Caco-2 (cell line): ENCODE data around the gene SLC28A3. TPM values are rescaled to one million over a fixed set of nuclear protein-coding genes. Genes with fewer than 3 reads are reported as not detected.

ENCODE experiments used
- BruUV-seq: library from RNA; stranded (reverse); fragments of 400-500 nt; replicated peaks from 2 replicates; lab custom pipeline; 2021; lab: Mats Ljungman, UMichigan
- CTCF ChIA-PET: fragments of 300-600 bp; sonication (Branson Sonifier 250); formaldehyde crosslinking; loops from one replicate; lab custom pipeline; 2022; ENCODE audit warnings: antibody characterized with exemption; lab: Charles Lee
- POLR2A ChIA-PET: fragments of 300-600 bp; sonication (Branson Sonifier 250); formaldehyde crosslinking; loops from one replicate; lab custom pipeline; 2022; ENCODE audit warnings: antibody characterized with exemption; lab: Charles Lee
- DNase-seq, 2 experiments: peaks; one replicate each; pipeline versions ENCODE4 v3.0.0 to v3.0.0-alpha.2; 2020 to 2022
- H3K27me3 ChIP-seq: replicated peaks from 2 replicates; pipeline ENCODE4 v1.6.0; 2011; ENCODE audit warnings: low read length; ENCODE audit not compliant: control insufficient read depth, insufficient read depth
- H3K36me3 ChIP-seq: 2 replicates; pipeline ENCODE4 v1.5.1; 2011; ENCODE audit warnings: low read length; ENCODE audit not compliant: control insufficient read depth, insufficient read depth
- H3K4me1 ChIP-seq: fragments of 250-450 bp; sonication (Bioruptor Pico); 2 replicates; pipeline ENCODE4 v1.5.1; 2020; ENCODE audit warnings: mild to moderate bottlenecking
- H3K4me3 ChIP-seq: 2 replicates; pipeline ENCODE4 v1.5.1; 2011; ENCODE audit warnings: low read depth, mild to moderate bottlenecking, control low read depth, low read length
- H3K9me3 ChIP-seq: fragments of 250-450 bp; sonication (Bioruptor Pico); 2 replicates; pipeline ENCODE4 v1.5.1; 2020; ENCODE audit warnings: mild to moderate bottlenecking, moderate library complexity
- H3K27ac Mint-ChIP-seq: one replicate; pipeline ENCODE4 v1.8.0; 2022; ENCODE audit warnings: mixed read lengths; ENCODE audit not compliant: unreplicated experiment
- H3K27me3 Mint-ChIP-seq: one replicate; pipeline ENCODE4 v1.8.0; 2022; ENCODE audit warnings: mixed read lengths; ENCODE audit not compliant: insufficient read depth, unreplicated experiment
- H3K36me3 Mint-ChIP-seq: one replicate; pipeline ENCODE4 v1.8.0; 2022; ENCODE audit warnings: mild to moderate bottlenecking, mixed read lengths; ENCODE audit not compliant: insufficient read depth, unreplicated experiment
- H3K4me1 Mint-ChIP-seq: one replicate; pipeline ENCODE4 v1.8.0; 2022; ENCODE audit warnings: low read depth, mixed read lengths; ENCODE audit not compliant: unreplicated experiment
- H3K4me3 Mint-ChIP-seq: one replicate; pipeline ENCODE4 v1.8.0; 2022; ENCODE audit warnings: mild to moderate bottlenecking, moderate library complexity, mixed read lengths; ENCODE audit not compliant: unreplicated experiment
- H3K9me3 Mint-ChIP-seq: one replicate; pipeline ENCODE4 v1.8.0; 2022; ENCODE audit warnings: mixed read lengths; ENCODE audit not compliant: unreplicated experiment
- CTCF ChIP-seq, 2 experiments: fragments of 200-600 bp in 1 of 2; IDR thresholded peaks; 1 replicate in 1 of 2; 2 replicates in 1 of 2; pipeline versions ENCODE4 v1.5.1 to v1.8.0; 2011 to 2022; ENCODE audit warnings: antibody characterized with exemption in 1 of 2, control low read depth in 1 of 2, inconsistent platforms in 1 of 2, low read depth in 1 of 2, low read length in 1 of 2, mild to moderate bottlenecking in 1 of 2, moderate library complexity in 1 of 2; ENCODE audit not compliant: insufficient read depth in 1 of 2, severe bottlenecking in 1 of 2, unreplicated experiment in 1 of 2
- intact Hi-C: fragments of 100-400 bp; cut with micrococcal nuclease; formaldehyde crosslinking; loops from one replicate; pipeline ENCODE4 v1.10.0; 2022; ENCODE audit not compliant: unreplicated experiment
- total RNA-seq: library from RNA; stranded (reverse); gene quantifications from 2 replicates; pipeline ENCODE4 v1.2.3, GENCODE V29; 2022

Gene SLC28A3
- total RNA-seq, 1 experiment from 2014 or later = 2.6 TPM

DNA sequence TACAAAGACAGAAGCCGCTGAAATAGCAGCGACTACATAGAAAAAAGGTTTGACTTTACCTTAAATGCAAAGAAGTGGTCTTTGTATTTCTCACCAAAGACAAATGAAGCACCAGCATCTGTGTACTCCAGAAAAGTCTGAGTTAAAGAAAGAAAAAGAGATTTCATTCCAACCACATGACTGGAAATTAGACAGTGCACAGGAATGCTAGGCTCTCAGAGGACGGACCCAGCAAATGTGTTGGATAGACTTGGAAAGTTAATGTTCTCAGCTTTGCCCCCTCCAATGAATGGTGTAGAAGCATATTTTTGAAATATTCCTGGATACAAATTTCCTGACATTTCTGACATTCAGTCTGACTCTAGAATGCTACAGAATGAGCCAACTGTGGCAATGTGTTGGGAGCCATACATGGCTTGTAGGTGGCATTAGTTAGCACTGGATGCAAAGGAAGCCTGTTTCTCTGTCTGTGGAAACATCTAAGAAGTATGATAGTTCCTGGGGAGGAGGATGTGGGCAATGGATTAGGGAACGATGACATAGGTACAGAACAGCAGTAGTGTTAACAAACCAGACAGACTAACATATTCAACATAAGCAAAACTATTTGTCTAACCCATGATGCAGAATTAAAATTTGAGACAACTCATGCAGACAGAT, 43.3 kb downstream of the SLC28A3 start:
- TF ChIP-seq CTCF (IDR thresholded peaks at IDR 0.05; ENCODE audit: insufficient read depth in 1 of 2, low read depth in 1 of 2, low read length in 1 of 2, severe bottlenecking in 1 of 2, unreplicated experiment in 1 of 2) = no peak
- intact Hi-C loops = no loop called here
- Histone ChIP-seq H3K9me3 (no peaks in the 10 kb centered on the region), H3K36me3 (no peaks in the 10 kb centered on the region), H3K27me3 (no peaks in the 10 kb centered on the region), H3K4me1 (peaks cover 14% of the 10 kb centered on the region), H3K4me3 (no peak overlapping the region)
- DNase-seq = no peak
- CTCF ChIA-PET = no interaction called here
- BruUV-seq = no TSS peak
- Mint-ChIP-seq H3K4me3 (no peak overlapping the region), H3K27me3 (no peaks in the 10 kb centered on the region), H3K27ac (no peak overlapping the region), H3K4me1 (peaks cover 10% of the 10 kb centered on the region), H3K9me3 (no peaks in the 10 kb centered on the region), H3K36me3 (no peaks in the 10 kb centered on the region)
- POLR2A ChIA-PET = no interaction called here

GRCh38 chr9:84296146-84296843, 44.3 kb downstream of the SLC28A3 start:
- no peaks in the 10 kb centered on the region for H3K9me3 ChIP-seq
- H3K4me1 Mint-ChIP-seq = peaks cover 12% of the 10 kb centered on the region
- H3K4me3 Mint-ChIP-seq = no peak overlapping the region
- no peak for TF ChIP-seq CTCF (IDR thresholded peaks at IDR 0.05; ENCODE audit: insufficient read depth in 1 of 2, low read depth in 1 of 2, low read length in 1 of 2, severe bottlenecking in 1 of 2, unreplicated experiment in 1 of 2)
- H3K4me1 ChIP-seq = peaks cover 14% of the 10 kb centered on the region
- H3K9me3 Mint-ChIP-seq = no peaks in the 10 kb centered on the region
- no TSS peak for BruUV-seq
- H3K36me3 ChIP-seq = no peaks in the 10 kb centered on the region
- no peak overlapping the region for H3K27ac Mint-ChIP-seq
- DNase-seq = no peak
- no peaks in the 10 kb centered on the region for H3K27me3 Mint-ChIP-seq
- no peaks in the 10 kb centered on the region for H3K36me3 Mint-ChIP-seq
- no peak overlapping the region for H3K4me3 ChIP-seq
- POLR2A ChIA-PET = no interaction called here
- CTCF ChIA-PET = no interaction called here
- intact Hi-C loops = no loop called here
- H3K27me3 ChIP-seq = no peaks in the 10 kb centered on the region

- Mint-ChIP-seq H3K4me3 (no peak overlapping the region), H3K27me3 (no peaks in the 10 kb centered on the region), H3K9me3 (no peaks in the 10 kb centered on the region), H3K4me1 (peaks cover 12% of the 10 kb centered on the region), H3K27ac (no peak overlapping the region), H3K36me3 (no peaks in the 10 kb centered on the region)
- intact Hi-C loops = no loop called here
- Histone ChIP-seq H3K36me3 (no peaks in the 10 kb centered on the region), H3K4me1 (peaks cover 14% of the 10 kb centered on the region), H3K27me3 (no peaks in the 10 kb centered on the region), H3K9me3 (no peaks in the 10 kb centered on the region), H3K4me3 (no peak overlapping the region)
- POLR2A ChIA-PET = no interaction called here
- peak; percentile 5 to 55 for DNase-seq
- no TSS peak for BruUV-seq
- CTCF ChIA-PET = no interaction called here
- TF ChIP-seq CTCF (IDR thresholded peaks at IDR 0.05; ENCODE audit: insufficient read depth in 1 of 2, low read depth in 1 of 2, low read length in 1 of 2, severe bottlenecking in 1 of 2, unreplicated experiment in 1 of 2) = no peak
These were observed 46.2 kb downstream of the SLC28A3 start for GRCh38 chr9:84294241-84294950.
